Caco-2 (cell line): Measurements from ENCODE around the gene LNPEP. TPM values are rescaled to one million over a fixed set of nuclear protein-coding genes. Genes with fewer than 3 reads are reported as not detected.

ENCODE experiments used
- Bru-seq: library from RNA; stranded (reverse); fragments of 400-500 nt; gene quantifications from one replicate; lab custom pipeline; 2021; lab: Mats Ljungman, UMichigan
- BruChase-seq, 2 experiments: library from RNA; stranded (reverse); fragments of 400-500 nt; gene quantifications; one replicate each; lab custom pipeline; 2021; lab: Mats Ljungman, UMichigan
- BruUV-seq: library from RNA; stranded (reverse); fragments of 400-500 nt; replicated peaks from 2 replicates; lab custom pipeline; 2021; lab: Mats Ljungman, UMichigan
- CTCF ChIA-PET: fragments of 300-600 bp; sonication (Branson Sonifier 250); formaldehyde crosslinking; loops from one replicate; lab custom pipeline; 2022; ENCODE audit warnings: antibody characterized with exemption; lab: Charles Lee
- POLR2A ChIA-PET: fragments of 300-600 bp; sonication (Branson Sonifier 250); formaldehyde crosslinking; loops from one replicate; lab custom pipeline; 2022; ENCODE audit warnings: antibody characterized with exemption; lab: Charles Lee
- DNase-seq, 2 experiments: peaks; one replicate each; pipeline versions ENCODE4 v3.0.0 to v3.0.0-alpha.2; 2020 to 2022
- H3K27me3 ChIP-seq: replicated peaks from 2 replicates; pipeline ENCODE4 v1.6.0; 2011; ENCODE audit warnings: low read length; ENCODE audit not compliant: control insufficient read depth, insufficient read depth
- H3K36me3 ChIP-seq: 2 replicates; pipeline ENCODE4 v1.5.1; 2011; ENCODE audit warnings: low read length; ENCODE audit not compliant: control insufficient read depth, insufficient read depth
- H3K4me1 ChIP-seq: fragments of 250-450 bp; sonication (Bioruptor Pico); 2 replicates; pipeline ENCODE4 v1.5.1; 2020; ENCODE audit warnings: mild to moderate bottlenecking
- H3K4me3 ChIP-seq: 2 replicates; pipeline ENCODE4 v1.5.1; 2011; ENCODE audit warnings: low read depth, mild to moderate bottlenecking, control low read depth, low read length
- H3K9me3 ChIP-seq: fragments of 250-450 bp; sonication (Bioruptor Pico); 2 replicates; pipeline ENCODE4 v1.5.1; 2020; ENCODE audit warnings: mild to moderate bottlenecking, moderate library complexity
- H3K27ac Mint-ChIP-seq: one replicate; pipeline ENCODE4 v1.8.0; 2022; ENCODE audit warnings: mixed read lengths; ENCODE audit not compliant: unreplicated experiment
- H3K27me3 Mint-ChIP-seq: one replicate; pipeline ENCODE4 v1.8.0; 2022; ENCODE audit warnings: mixed read lengths; ENCODE audit not compliant: insufficient read depth, unreplicated experiment
- H3K36me3 Mint-ChIP-seq: one replicate; pipeline ENCODE4 v1.8.0; 2022; ENCODE audit warnings: mild to moderate bottlenecking, mixed read lengths; ENCODE audit not compliant: insufficient read depth, unreplicated experiment
- H3K4me1 Mint-ChIP-seq: one replicate; pipeline ENCODE4 v1.8.0; 2022; ENCODE audit warnings: low read depth, mixed read lengths; ENCODE audit not compliant: unreplicated experiment
- H3K4me3 Mint-ChIP-seq: one replicate; pipeline ENCODE4 v1.8.0; 2022; ENCODE audit warnings: mild to moderate bottlenecking, moderate library complexity, mixed read lengths; ENCODE audit not compliant: unreplicated experiment
- H3K9me3 Mint-ChIP-seq: one replicate; pipeline ENCODE4 v1.8.0; 2022; ENCODE audit warnings: mixed read lengths; ENCODE audit not compliant: unreplicated experiment
- CTCF ChIP-seq, 2 experiments: fragments of 200-600 bp in 1 of 2; IDR thresholded peaks; 1 replicate in 1 of 2; 2 replicates in 1 of 2; pipeline versions ENCODE4 v1.5.1 to v1.8.0; 2011 to 2022; ENCODE audit warnings: antibody characterized with exemption in 1 of 2, control low read depth in 1 of 2, inconsistent platforms in 1 of 2, low read depth in 1 of 2, low read length in 1 of 2, mild to moderate bottlenecking in 1 of 2, moderate library complexity in 1 of 2; ENCODE audit not compliant: insufficient read depth in 1 of 2, severe bottlenecking in 1 of 2, unreplicated experiment in 1 of 2
- intact Hi-C: fragments of 100-400 bp; cut with micrococcal nuclease; formaldehyde crosslinking; loops from one replicate; pipeline ENCODE4 v1.10.0; 2022; ENCODE audit not compliant: unreplicated experiment
- long read RNA-seq: library from polyadenylated mRNA; stranded (forward); transcript quantifications from one replicate; pipeline ENCODE4 v2.0.0, GENCODE V29; 2022
- total RNA-seq: library from RNA; stranded (reverse); gene quantifications from 2 replicates; pipeline ENCODE4 v1.2.3, GENCODE V29; 2022

Gene LNPEP
- total RNA-seq = 21.4 and 21.9 TPM in 2 replicates
- percentile 84 among the genes with signal in this experiment for Bru-seq, nascent RNA
- BruChase-seq, experiment 1, labeled RNA remaining after a 2-hour chase = percentile 90 among the genes with signal in this experiment
- percentile 90 among the genes with signal in this experiment for BruChase-seq, experiment 2, labeled RNA remaining after a 6-hour chase
- long read RNA-seq, full-length matches to known transcripts = 4 of 14 reads
- long read RNA-seq, partial matches to known transcripts = 7 of 14 reads
- long read RNA-seq, other reads (novel, unspliced or antisense) = 3 of 14 reads

- ChIA-PET POLR2A (interaction anchor here (0.5 to 0.9 kb wide), 4 partner anchors 58 to 1205 kb away, joined by 3 to 12 read pairs (median 3); partner anchors contain the start of gene RHOBTB3), CTCF (interaction anchor here (0.6 to 1.4 kb wide), 4 partner anchors 17 to 183 kb away, joined by 3 to 8 read pairs (median 3); no protein-coding TSS in a partner anchor)
- Mint-ChIP-seq H3K27me3 (no peaks in the 10 kb centered on the region), H3K9me3 (no peaks in the 10 kb centered on the region), H3K4me3 (peak within 1 kb of the TSS; percentile 97), H3K4me1 (peaks cover 19% of the 10 kb centered on the region), H3K36me3 (peaks cover 23% of the 10 kb centered on the region), H3K27ac (peak within 1 kb of the TSS; percentile 97)
- peak; percentile 98 for DNase-seq
- Histone ChIP-seq H3K4me1 (peaks cover 13% of the 10 kb centered on the region; the same call in 1 of the 2 replicates), H3K9me3 (no peaks in the 10 kb centered on the region), H3K36me3 (no peaks in the 10 kb centered on the region), H3K4me3 (peak within 1 kb of the TSS; percentile 90), H3K27me3 (no peaks in the 10 kb centered on the region)
- intact Hi-C loops = loop anchor here (1.0 to 10.0 kb wide), 10 partner anchors 27 to 1989 kb away; partner anchors contain the start of genes CHD1, ERAP1 and LIX1
- no peak for TF ChIP-seq CTCF (IDR thresholded peaks at IDR 0.05; ENCODE audit: insufficient read depth in 1 of 2, low read depth in 1 of 2, low read length in 1 of 2, severe bottlenecking in 1 of 2, unreplicated experiment in 1 of 2)
- BruUV-seq = no TSS peak
Observed at GRCh38 chr5:96935559-96936430, at the start of gene LNPEP. Gene LNPEP, plus strand, starts transcription at chr5:96936080. Its CDS starts 76 bp downstream, at chr5:96936156.

- Histone ChIP-seq H3K36me3 (no peaks in the 10 kb centered on the region), H3K27me3 (no peaks in the 10 kb centered on the region), H3K4me1 (no peaks in the 10 kb centered on the region), H3K4me3 (no peak overlapping the region), H3K9me3 (no peaks in the 10 kb centered on the region)
- no peak overlapping the region for H3K4me3 Mint-ChIP-seq
- H3K27ac Mint-ChIP-seq = no peak overlapping the region
- CTCF ChIA-PET = interaction anchor here (0.7 kb wide), 1 partner anchor 249 kb away, joined by 3 read pairs; the partner anchor contains the start of gene LIX1
- TF ChIP-seq CTCF (IDR thresholded peaks at IDR 0.05; ENCODE audit: insufficient read depth in 1 of 2, low read depth in 1 of 2, low read length in 1 of 2, severe bottlenecking in 1 of 2, unreplicated experiment in 1 of 2) = no peak
- peaks cover 5% of the 10 kb centered on the region for H3K27me3 Mint-ChIP-seq
- BruUV-seq = no TSS peak
- POLR2A ChIA-PET = no interaction called here
- H3K4me1 Mint-ChIP-seq = peaks cover 7% of the 10 kb centered on the region
- intact Hi-C loops = no loop called here
- no peaks in the 10 kb centered on the region for H3K36me3 Mint-ChIP-seq
- H3K9me3 Mint-ChIP-seq = no peaks in the 10 kb centered on the region
- DNase-seq = no peak
Observed at GRCh38 chr5:96893342-96893741, 42.5 kb upstream of the LNPEP start.

GRCh38 chr5:96896276-96896675 is 39.6 kb upstream of the LNPEP start:
- H3K4me1 Mint-ChIP-seq = peaks cover 7% of the 10 kb centered on the region
- no peaks in the 10 kb centered on the region for H3K9me3 ChIP-seq
- intact Hi-C loops = no loop called here
- ChIA-PET POLR2A (no interaction called here), CTCF (no interaction called here)
- no peak overlapping the region for H3K4me3 ChIP-seq
- H3K36me3 Mint-ChIP-seq = no peaks in the 10 kb centered on the region
- DNase-seq = no peak
- H3K4me1 ChIP-seq = no peaks in the 10 kb centered on the region
- no peaks in the 10 kb centered on the region for H3K36me3 ChIP-seq
- no peak for TF ChIP-seq CTCF (IDR thresholded peaks at IDR 0.05; ENCODE audit: insufficient read depth in 1 of 2, low read depth in 1 of 2, low read length in 1 of 2, severe bottlenecking in 1 of 2, unreplicated experiment in 1 of 2)
- H3K27me3 Mint-ChIP-seq = peaks cover 5% of the 10 kb centered on the region
- no TSS peak for BruUV-seq
- H3K27me3 ChIP-seq = no peaks in the 10 kb centered on the region
- no peak overlapping the region for H3K4me3 Mint-ChIP-seq
- H3K9me3 Mint-ChIP-seq = no peaks in the 10 kb centered on the region
- no peak overlapping the region for H3K27ac Mint-ChIP-seq
